Stimulated activated CD8-positive, alpha-beta memory T cell treated with anti-CD3 and anti-CD28 coated beads, Interleukin-15, amount 100 ng/mL, for 24 hours (primary cell): ENCODE data around the gene DNMT1.
A peak's percentile ranks its signal among the peaks of the same experiment; 100 is the strongest.

Experiments used
- DNase-seq: peaks from one replicate; pipeline ENCODE4 v3.0.0-alpha.2; 2020; ENCODE audit warnings: low read depth

DNMT1 gene

DNA sequence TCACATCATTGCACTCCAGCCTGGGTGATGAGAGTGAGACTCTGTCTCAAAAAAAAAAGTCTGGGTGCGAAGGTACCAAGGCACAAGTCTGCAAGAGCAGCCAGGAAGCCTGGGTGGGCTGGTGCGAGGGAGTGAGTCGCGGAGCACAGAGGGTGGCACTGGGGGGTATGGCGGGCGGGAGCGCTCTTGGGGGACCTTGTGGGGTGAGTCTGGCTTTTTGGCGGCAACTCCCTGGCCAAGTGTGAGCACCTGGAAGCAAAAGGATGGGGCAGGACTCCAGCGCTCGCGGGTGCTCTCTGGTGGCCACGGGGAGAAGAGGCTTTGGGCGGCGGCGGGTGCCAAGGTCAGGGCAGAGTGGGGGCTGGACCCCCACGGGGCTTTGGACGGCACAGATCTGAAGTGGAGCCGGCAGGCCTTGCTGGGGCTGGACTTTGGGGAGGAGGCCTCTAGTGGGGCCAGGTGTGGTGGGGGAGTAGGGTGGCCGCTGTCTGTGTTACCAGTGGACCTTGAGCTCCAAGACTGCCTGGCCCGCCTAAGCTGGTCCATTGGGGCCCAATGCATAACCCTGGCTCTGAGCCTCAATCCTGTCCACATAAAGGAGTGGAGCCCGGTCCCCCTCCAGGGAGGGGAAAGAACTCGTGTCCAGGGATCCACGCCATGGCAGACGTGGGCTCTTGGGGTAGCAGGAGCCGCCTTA is 81.7 kb downstream of the DNMT1 start:
- no peak for DNase-seq

GRCh38 chr19:10112037-10112761 is 82.6 kb downstream of the DNMT1 start:
- DNase-seq, result no peak

DNA sequence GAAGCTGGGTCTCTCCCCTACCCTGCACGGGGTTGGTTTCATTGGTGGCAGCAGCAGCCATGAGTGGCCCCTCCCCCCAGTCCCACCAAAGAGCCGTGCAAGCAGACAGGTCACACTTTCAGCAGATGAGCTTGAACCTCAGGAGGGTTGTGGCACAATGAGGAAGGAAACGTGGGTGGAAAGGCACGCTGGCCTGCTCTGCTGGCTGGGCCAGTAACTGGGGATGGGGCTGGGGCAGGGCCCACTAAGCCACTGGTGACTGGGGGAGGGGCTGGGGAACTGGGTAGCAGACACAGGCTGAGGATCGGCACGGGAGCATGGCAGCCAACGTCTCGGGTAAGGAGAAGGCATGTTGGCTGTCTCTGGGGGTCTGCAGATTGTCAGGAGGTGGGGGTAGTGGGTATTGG is 83.3 kb downstream of the DNMT1 start, which contains the start of gene P2RY11:
TSS of gene P2RY11 (plus strand) at position 289 of the 407 bp plus-strand sequence. CDS start at position 318, 29 bp downstream.
- no peak for DNase-seq

DNA sequence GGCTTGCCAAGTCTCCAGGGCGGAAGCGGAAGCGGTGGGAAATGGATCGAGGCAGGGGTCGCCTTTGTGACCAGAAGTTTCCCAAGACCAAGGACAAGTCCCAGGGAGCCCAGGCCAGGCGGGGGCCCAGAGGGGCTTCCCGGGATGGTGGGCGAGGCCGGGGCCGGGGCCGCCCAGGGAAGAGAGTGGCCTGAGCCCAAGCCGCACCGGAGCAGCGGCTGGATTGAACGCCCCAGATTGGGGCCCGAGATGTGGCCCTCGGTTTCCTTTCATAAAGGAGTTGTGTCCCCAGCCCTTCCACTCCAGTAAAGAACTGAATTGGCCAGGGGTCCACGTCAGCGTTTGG is 83.8 kb downstream of the DNMT1 start:
- DNase-seq, result no peak

DNA sequence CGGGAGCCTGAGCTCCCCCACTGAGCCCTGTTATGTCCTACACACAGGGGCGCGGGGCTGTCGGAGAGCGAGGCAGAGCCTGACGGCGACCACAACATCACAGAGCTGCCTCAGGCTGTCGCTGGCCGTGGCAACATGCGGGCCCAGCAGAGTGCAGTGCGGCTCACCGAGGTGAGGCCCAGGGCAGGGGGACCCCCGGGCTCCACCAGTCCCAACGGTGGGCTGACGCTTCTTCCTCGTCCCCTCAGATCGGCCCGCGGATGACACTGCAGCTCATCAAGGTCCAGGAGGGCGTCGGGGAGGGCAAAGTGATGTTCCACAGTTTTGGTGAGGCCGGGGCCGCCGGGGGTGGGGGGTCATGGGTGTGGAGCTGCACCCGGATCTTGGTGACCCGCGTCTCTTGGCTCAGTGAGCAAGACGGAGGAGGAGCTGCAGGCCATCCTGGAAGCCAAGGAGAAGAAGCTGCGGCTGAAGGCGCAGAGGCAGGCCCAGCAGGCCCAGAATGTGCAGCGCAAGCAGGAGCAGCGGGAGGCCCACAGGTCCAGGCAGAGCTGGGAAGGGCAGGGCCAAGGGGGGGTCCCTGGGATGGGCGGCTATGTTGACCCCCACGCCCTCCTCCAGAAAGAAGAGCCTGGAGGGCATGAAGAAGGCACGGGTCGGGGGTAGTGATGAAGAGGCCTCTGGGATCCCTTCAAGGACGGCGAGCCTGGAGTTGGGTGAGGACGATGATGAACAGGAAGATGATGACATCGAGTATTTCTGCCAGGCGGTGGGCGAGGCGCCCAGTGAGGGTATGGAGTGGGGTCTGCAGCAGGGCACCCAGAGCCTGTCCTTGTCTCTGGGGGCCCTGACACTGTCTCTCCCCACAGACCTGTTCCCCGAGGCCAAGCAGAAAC is 84.4 kb downstream of the DNMT1 start:
- no peak for DNase-seq

DNA sequence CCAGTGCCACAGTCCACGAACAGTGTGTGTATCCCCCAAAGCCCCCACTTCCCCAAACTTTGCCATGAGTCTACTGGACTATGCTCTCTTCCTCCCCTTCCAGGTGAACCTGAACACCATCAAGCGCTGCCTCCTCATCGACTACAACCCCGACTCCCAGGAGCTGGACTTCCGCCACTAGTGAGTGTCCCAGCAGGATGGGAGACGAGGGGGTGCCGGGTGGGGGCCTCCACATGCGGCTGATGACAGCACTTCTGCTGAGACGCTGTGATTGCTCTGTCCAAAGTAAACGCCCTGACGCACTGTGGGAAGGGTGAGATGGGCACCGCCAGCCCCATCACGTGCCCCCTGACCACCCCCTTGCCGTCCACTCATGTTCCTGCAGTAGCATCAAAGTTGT is 85.2 kb downstream of the DNMT1 start:
- DNase-seq, result no peak

- no peak for DNase-seq
Measured at GRCh38 chr19:10107817-10108367, 86.9 kb downstream of the DNMT1 start.

DNA sequence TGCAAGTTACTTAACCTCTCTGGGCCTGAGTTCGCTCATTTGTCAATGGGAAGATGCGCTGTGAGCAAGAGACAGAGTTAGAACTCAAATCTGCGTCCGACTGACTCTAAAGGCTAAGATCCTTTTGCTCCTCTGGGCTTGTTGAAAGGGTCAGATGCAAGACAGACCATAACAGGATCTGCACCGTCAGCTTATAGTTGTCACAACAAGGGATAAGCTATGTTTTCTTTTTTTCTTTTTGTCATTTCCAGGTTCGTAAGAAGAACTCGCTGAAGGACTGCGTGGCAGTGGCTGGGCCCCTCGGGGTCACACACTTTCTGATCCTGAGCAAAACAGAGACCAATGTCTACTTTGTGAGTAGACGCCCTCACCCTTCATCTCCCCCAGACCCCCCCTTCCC is 87.5 kb downstream of the DNMT1 start:
- DNase-seq, result no peak

DNA sequence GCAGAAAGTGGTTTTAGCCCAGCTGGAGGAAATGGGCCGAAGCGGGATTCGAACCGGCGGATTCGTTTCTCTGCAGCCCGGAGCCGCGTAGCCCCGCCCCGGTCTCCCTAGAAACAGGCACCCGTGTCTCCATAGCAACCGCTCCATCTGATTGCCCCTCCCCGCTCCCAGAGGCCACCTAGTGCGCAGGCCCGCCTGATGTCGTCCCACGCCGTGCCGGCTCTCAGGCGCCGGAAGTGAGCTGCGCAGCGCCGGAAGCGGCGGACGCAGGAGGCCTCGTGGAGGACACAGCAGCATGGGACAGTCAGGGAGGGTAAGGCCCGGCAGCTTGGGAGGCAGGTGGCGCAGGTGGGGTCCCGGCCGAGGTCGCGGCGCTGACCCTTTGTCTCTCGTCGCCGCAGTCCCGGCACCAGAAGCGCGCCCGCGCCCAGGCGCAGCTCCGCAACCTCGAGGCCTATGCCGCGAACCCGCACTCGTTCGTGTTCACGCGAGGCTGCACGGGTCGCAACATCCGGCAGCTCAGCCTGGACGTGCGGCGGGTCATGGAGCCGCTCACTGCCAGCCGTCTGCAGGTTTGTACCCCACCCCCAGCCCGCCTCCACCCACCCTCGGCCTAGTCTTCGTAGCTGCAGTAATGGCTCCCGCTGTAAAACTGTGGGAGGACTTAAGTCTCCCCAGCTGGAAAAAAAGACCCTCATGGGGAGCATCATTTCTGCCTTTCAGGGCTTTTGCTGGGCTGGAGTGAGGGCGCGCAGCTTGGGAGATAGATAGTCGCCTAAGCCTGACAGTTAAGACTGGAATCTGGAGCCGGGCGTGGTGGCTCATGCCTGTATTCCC is 88.4 kb downstream of the DNMT1 start, which contains the start of gene PPAN:
TSS of gene PPAN (plus strand) at position 263 of the 837 bp plus-strand sequence. CDS start at position 296, 33 bp downstream.
- peak; percentile 90 for DNase-seq

DNA sequence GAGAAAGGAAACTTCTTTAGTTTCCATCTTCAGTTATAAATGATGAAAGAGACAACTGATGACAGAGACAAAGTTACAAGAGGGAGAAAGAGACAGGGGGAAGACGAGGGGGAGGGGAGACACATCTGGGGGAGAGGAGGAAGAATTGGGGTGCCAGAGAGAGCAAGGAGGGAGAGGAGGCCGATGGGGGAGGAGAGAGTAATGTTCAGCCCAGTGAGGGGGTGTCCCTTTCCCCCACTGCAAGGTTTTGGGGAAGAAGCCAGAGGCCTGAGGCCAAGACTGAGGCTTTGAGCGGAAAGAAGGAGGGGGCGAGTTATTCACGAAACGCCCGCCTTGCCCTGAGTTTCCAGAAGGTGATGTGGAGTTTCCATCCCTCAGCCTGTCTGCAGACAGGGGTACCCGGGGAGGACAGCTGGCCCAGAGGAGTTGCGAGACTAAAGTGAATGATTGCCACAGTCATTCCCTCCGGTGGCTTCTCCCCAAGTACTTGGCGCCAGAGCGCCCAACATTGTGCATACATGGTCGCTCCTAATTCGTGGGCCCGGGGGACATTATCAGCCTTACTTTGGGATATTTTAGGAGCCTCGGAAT is 89.1 kb downstream of the DNMT1 start:
- DNase-seq, result no peak

DNA sequence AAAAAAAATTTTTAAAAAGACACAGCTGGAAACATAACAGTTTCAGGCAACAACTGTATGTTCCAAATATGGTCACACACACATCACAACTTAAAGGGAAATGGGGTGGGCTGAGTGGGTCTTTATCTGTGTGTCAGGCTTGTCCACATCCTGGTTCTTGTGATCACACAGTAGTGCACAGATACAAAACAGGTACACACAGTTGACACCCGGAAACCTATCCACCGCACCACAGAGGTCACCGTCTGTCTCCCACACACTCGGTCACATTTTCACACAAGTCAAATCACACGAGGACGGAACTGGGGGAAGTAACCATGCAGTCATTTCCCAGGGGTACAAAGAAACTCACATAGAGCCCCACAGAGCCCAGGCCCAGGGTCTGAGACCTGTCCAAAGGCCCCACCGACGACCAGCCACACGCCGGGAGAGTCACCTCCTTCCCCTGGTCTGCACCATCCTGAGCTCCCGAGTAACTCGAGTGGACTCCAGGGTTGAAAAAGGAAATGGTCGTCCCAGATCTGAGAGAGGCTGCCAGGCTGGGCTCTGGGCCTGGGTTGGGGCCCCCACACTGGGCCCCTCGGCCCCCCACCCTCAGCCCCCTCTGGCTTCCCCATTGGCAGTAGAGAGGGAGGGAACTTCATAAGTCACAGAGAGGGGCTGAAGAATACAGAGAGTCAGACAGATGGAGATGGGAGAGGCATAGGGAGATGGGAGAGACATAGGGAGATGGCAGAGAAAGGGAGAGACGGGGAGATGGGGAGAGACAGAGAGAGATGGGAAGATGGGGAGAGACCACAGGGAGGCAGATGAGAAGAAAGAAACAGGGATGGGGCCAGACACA is 89.9 kb downstream of the DNMT1 start:
- no peak for DNase-seq

GRCh38 chr19:10104130-10104513 is 90.6 kb downstream of the DNMT1 start:
- DNase-seq, result no peak

DNA sequence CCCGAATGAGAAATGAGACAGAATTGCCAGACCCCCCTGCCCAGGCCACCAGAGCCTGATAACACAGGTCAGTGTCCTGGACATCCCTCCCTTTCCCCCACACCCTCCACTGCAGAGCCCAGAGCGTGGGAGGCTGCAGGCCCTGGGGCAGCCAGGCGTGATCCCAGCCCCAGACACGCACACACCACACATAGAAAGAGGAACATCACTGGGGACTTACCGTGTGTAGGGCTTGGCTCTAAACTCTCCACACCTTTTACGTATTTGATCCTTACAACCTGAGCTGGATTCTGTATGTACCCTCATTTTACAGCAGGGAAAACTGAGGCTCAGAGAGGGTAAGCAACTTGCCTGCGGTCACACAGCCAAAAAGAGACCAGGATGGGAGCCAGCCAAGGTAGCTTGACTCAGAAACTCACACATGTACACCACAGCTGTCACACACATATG is 91.9 kb downstream of the DNMT1 start:
- no peak for DNase-seq

- DNase-seq, result no peak
Measured at GRCh38 chr19:10100163-10100785, 94.5 kb downstream of the DNMT1 start.

DNA sequence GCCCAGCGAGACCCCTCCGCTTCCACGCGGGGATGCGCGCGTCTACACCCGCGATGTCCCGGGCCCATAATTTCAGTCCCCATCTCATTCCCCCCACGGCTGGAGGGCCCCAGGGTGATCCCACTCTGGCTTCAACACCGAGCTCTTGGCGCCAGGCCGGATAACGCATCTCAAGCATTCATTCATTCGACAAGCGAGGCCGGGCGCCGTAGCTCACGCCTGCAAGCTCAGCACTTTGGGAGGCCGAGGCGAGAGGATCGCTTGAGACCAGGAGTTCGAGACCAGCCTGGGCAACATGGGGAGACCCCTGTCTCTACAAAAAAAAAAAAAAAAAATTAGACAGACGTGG is 98.2 kb downstream of the DNMT1 start:
- DNase-seq, result no peak

DNA sequence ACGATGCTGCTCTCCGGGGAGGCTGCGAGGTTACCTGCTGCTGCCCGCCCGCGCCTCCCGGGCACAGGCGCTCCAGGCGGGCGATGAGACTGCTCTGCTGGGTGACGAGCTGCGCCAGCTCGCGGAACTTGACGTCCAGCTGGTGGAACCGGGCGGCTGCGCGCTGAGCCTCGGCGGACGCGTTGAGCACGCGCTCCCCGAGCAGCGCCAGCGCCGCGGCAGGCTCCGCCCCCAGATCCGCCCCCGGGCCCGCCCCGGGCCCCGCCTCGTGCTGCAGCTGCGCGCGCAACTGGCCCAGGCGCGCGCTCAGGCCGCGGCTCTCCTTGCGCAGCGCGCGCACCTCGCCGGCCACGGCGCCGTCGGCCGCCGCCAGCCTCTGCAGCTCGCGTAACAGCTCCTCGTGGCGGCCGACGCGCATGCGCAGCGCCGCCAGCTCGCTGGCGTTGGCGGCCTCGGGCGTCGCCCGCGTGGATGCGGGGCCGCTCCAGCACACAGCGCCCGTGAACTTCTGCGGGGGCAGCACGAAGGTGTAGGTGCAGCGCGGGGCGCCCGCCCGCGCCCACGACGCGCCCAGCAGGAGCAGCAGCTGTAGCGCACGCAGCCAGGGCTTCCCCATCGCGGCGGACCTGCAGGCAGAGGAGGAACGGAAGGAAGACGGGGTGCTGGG is 98.7 kb downstream of the DNMT1 start:
- peak; percentile 88 for DNase-seq

GRCh38 chr19:10095622-10095947 is 99.2 kb downstream of the DNMT1 start:
- DNase-seq, result no peak

- DNase-seq, result no peak
Measured at GRCh38 chr19:10093295-10094186, 101.2 kb downstream of the DNMT1 start.
